Measurements from ENCODE around the gene NUP50. TPM values are rescaled to one million over a fixed set of nuclear protein-coding genes. Genes with fewer than 3 reads are reported as not detected.

The NUP50 gene
- total RNA-seq, 1 experiment from 2014 or later = 49.8 TPM

DNA sequence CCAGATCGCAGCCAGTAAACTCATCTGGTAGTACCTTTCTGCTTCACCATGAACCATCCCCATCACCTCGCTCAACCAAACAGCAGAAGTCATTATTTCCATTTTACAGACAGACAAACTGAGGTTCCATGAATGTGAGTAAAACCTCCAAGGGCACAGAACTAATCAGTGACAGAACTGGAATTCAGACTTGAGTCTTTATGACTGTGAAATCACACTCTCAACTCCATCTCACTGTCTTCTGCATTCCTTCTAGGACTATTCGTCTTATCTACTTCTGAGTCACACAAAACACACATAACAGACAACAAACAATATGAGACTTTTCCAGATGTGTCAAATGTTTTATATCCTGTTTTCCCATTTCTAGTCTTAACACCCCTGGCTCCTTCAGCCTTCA is 9.3 kb upstream of the NUP50 start:
- Histone ChIP-seq H2AFZ (ENCODE audit: low read length) (no peak overlapping the region), H3K36me3 (ENCODE audit: insufficient read depth, low read length) (peaks cover 16% of the 10 kb centered on the region; the same call in 1 of the 2 replicates), H3K4me1 (ENCODE audit: low read length) (peaks cover 9% of the 10 kb centered on the region; the same call in 1 of the 2 replicates), H3K9me3 (ENCODE audit: low read length) (no peaks in the 10 kb centered on the region), H3K9me2 (replicated peaks; ENCODE audit: insufficient read depth, low read length) (no peaks in the 10 kb centered on the region), H4K20me1 (ENCODE audit: insufficient read depth, low read depth, low read length) (no peaks in the 10 kb centered on the region), H3K79me2 (ENCODE audit: low read length) (peaks cover 35% of the 10 kb centered on the region), H3K27me3 (ENCODE audit: low read length) (no peaks in the 10 kb centered on the region), H3K4me3 (ENCODE audit: low read length) (no peak overlapping the region), H3K9ac (ENCODE audit: low read length) (no peak overlapping the region), H3K4me2 (ENCODE audit: low read depth, low read length, poor library complexity, severe bottlenecking) (no peak overlapping the region), H3K27ac (ENCODE audit: low read length) (no peak overlapping the region)
- DNase-seq = no peak

DNA sequence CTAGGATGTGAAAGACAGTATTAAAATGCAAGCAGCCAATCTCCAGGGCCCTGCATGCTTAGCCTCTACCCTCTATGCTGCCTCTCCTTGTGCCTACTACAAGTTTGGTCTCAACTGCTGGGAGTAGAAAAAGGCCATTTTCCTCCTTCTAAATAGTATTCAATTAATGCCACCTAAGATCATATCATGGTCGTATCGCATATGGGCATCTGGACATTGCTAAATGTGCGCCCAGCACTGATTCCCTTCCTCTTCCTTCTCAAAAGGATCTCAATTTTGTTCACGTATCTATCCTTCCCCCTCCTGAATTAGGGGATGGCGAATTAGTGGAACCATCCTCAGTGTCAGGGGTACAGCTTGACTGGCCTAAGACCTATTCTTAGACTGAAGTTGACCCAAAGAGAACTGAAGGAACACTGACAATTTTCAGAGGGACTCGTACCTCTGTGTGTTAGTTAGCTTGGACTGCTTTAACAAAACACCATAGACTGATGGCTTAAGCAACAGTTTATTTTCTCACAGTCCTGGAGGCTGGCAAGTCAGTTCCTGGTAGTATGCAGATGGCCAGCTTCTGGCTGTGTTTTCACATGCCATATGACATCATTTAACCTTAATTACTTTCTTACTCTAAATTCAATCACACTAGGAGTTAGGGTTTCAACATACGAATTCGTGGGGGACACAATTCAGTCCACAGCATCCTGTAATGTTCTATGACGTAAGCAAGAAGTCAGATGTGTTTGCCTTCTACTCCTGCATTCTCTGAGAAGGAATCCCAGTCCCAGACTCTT is 8.5 kb upstream of the NUP50 start:
- DNase-seq = no peak
- H3K27me3 ChIP-seq (ENCODE audit: low read length) = no peaks in the 10 kb centered on the region
- H3K36me3 ChIP-seq (ENCODE audit: insufficient read depth, low read length) = peaks cover 16% of the 10 kb centered on the region; the same call in 1 of the 2 replicates
- peaks cover 9% of the 10 kb centered on the region; the same call in 1 of the 2 replicates for H3K4me1 ChIP-seq (ENCODE audit: low read length)
- H3K4me2 ChIP-seq (ENCODE audit: low read depth, low read length, poor library complexity, severe bottlenecking) = no peak overlapping the region
- H2AFZ ChIP-seq (ENCODE audit: low read length) = no peak overlapping the region
- peaks cover 44% of the 10 kb centered on the region for H3K79me2 ChIP-seq (ENCODE audit: low read length)
- H3K4me3 ChIP-seq (ENCODE audit: low read length) = no peak overlapping the region
- no peaks in the 10 kb centered on the region for H3K9me3 ChIP-seq (ENCODE audit: low read length)
- no peak overlapping the region for H3K27ac ChIP-seq (ENCODE audit: low read length)
- no peaks in the 10 kb centered on the region for H3K9me2 ChIP-seq (replicated peaks; ENCODE audit: insufficient read depth, low read length)
- H3K9ac ChIP-seq (ENCODE audit: low read length) = no peak overlapping the region
- H4K20me1 ChIP-seq (ENCODE audit: insufficient read depth, low read depth, low read length) = no peaks in the 10 kb centered on the region

DNA sequence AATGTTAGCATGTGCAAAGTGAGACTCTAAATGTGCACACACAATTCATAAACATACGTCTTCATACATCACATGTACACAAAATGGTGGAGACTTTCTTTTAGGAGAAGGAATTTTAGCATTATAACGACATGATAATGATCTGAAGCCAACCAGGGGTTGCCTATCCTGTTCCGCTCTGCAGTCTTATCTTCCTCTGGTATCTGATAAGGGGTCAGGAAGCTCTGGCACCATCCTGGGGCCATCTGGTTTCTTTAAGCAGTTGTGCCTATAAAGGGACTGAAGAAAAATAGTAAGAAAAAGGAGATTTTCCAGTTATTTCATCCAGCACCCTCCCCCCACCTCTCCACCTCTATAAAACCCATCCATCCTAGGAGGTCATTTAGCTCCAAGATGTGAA is 5.8 kb upstream of the NUP50 start:
- no peaks in the 10 kb centered on the region for H4K20me1 ChIP-seq (ENCODE audit: insufficient read depth, low read depth, low read length)
- no peak overlapping the region for H3K9ac ChIP-seq (ENCODE audit: low read length)
- no peaks in the 10 kb centered on the region for H3K9me3 ChIP-seq (ENCODE audit: low read length)
- H3K27me3 ChIP-seq (ENCODE audit: low read length) = no peaks in the 10 kb centered on the region
- peaks cover 65% of the 10 kb centered on the region for H3K79me2 ChIP-seq (ENCODE audit: low read length)
- H3K4me1 ChIP-seq (ENCODE audit: low read length) = peaks cover 26% of the 10 kb centered on the region
- H3K9me2 ChIP-seq (replicated peaks; ENCODE audit: insufficient read depth, low read length) = no peaks in the 10 kb centered on the region
- no peak overlapping the region for H3K4me2 ChIP-seq (ENCODE audit: low read depth, low read length, poor library complexity, severe bottlenecking)
- H3K27ac ChIP-seq (ENCODE audit: low read length) = no peak overlapping the region
- H3K4me3 ChIP-seq (ENCODE audit: low read length) = no peak overlapping the region
- no peak overlapping the region for H2AFZ ChIP-seq (ENCODE audit: low read length)
- no peak for DNase-seq
- H3K36me3 ChIP-seq (ENCODE audit: insufficient read depth, low read length) = peaks cover 12% of the 10 kb centered on the region; the same call in 1 of the 2 replicates

DNA sequence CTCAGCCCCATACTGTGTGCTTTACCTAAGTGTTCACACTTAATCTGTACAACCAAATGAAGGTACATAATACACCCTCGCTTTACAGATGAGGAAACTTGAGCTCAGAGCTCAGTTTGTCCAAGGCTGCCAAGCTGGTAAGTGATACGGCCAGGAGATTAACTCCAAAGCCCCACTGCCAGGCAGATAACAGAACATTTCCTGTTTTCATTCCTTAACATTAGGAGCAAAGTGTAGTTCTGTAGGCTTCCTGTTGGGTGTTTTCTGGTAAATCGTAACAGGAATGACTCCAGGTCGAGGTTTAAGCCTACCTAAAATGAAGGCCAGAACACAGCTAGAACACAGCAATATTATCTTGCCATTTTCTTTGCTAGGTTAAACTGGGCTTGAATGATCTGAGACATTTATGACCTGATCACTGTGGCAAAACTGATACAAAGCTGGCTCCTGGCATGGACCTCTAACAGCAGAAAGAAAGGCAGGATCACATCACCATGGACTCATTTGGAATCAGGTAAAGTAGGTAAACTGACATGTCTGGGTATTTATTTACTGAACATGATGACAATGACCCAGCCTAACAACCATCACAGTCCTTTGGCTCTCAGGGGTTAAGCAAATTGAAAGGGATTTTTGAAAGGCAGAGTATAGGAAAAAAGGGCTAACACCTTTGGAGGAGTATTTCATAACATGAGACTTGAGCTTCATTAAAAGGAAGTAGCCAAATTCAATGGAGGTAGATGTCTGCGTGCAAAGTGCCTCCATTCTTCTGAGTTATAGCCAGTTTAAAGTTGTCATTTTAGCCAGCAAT is 3.9 kb upstream of the NUP50 start:
- Histone ChIP-seq H3K36me3 (ENCODE audit: insufficient read depth, low read length) (peaks cover 12% of the 10 kb centered on the region; the same call in 1 of the 2 replicates), H3K9me2 (replicated peaks; ENCODE audit: insufficient read depth, low read length) (no peaks in the 10 kb centered on the region), H3K4me2 (ENCODE audit: low read depth, low read length, poor library complexity, severe bottlenecking) (no peak overlapping the region), H3K9ac (ENCODE audit: low read length) (no peak overlapping the region), H3K27ac (ENCODE audit: low read length) (no peak overlapping the region), H3K79me2 (ENCODE audit: low read length) (peaks cover 74% of the 10 kb centered on the region), H3K9me3 (ENCODE audit: low read length) (no peaks in the 10 kb centered on the region), H4K20me1 (ENCODE audit: insufficient read depth, low read depth, low read length) (peaks cover 2% of the 10 kb centered on the region; the same call in 1 of the 2 replicates), H3K27me3 (ENCODE audit: low read length) (no peaks in the 10 kb centered on the region), H3K4me3 (ENCODE audit: low read length) (no peak overlapping the region), H3K4me1 (ENCODE audit: low read length) (peaks cover 17% of the 10 kb centered on the region), H2AFZ (ENCODE audit: low read length) (no peak overlapping the region)
- no peak for DNase-seq

DNA sequence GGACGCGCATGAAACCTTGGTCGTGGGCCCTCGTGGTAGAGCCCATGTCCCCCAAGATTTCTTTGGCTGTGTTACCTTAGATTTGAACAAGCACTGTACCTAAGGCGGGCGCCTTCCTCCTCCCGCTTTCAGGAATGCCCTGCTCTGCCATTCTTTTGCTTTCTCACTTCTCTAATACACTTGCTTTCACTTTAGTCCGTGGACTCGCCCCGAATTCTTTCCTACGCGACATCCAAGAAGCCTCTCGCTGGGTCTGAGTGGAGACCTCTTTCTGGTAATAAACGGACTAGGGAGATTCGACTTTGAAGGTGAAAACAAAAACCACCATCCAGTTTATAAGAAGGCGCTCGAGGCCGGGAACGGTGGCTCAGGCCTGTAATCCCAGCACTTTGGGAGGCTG is 1.2 kb upstream of the NUP50 start:
- Histone ChIP-seq H3K79me2 (ENCODE audit: low read length) (peaks cover 93% of the 10 kb centered on the region), H3K4me3 (ENCODE audit: low read length) (peak overlapping the region; percentile 91), H4K20me1 (ENCODE audit: insufficient read depth, low read depth, low read length) (peaks cover 15% of the 10 kb centered on the region), H3K36me3 (ENCODE audit: insufficient read depth, low read length) (peaks cover 27% of the 10 kb centered on the region), H3K4me1 (ENCODE audit: low read length) (peaks cover 27% of the 10 kb centered on the region), H3K27me3 (ENCODE audit: low read length) (no peaks in the 10 kb centered on the region), H3K9ac (ENCODE audit: low read length) (peak overlapping the region; percentile 98), H3K9me2 (replicated peaks; ENCODE audit: insufficient read depth, low read length) (no peaks in the 10 kb centered on the region), H3K27ac (ENCODE audit: low read length) (peak overlapping the region; percentile 73; the same call in 1 of the 2 replicates), H3K9me3 (ENCODE audit: low read length) (no peaks in the 10 kb centered on the region), H2AFZ (ENCODE audit: low read length) (no peak overlapping the region), H3K4me2 (ENCODE audit: low read depth, low read length, poor library complexity, severe bottlenecking) (peak overlapping the region; percentile 66)
- DNase-seq = no peak

DNA sequence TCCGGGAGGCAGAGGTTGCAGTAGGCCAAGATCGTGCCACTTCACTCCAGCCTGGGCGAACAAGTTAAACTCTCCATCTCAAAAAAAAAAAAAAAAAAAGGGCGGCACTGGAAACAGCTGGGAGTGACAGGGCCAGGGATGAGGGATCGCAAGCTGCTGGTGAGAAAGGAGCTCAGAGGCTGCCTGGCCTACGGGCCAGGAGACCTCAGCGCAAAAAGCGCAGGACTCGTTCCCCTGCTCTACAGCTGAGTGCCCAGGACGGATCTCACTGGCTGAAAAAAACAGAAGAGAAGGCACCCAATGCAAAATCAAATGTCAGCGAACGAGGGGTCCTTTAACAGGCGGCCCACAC is 650 bp upstream of the NUP50 start:
- Histone ChIP-seq H4K20me1 (ENCODE audit: insufficient read depth, low read depth, low read length) (peaks cover 15% of the 10 kb centered on the region), H3K9me2 (replicated peaks; ENCODE audit: insufficient read depth, low read length) (no peaks in the 10 kb centered on the region), H3K9me3 (ENCODE audit: low read length) (no peaks in the 10 kb centered on the region), H3K79me2 (ENCODE audit: low read length) (peaks cover 93% of the 10 kb centered on the region), H3K36me3 (ENCODE audit: insufficient read depth, low read length) (peaks cover 25% of the 10 kb centered on the region), H2AFZ (ENCODE audit: low read length) (peak overlapping the region; percentile 89; the same call in 1 of the 2 replicates), H3K27me3 (ENCODE audit: low read length) (no peaks in the 10 kb centered on the region), H3K4me1 (ENCODE audit: low read length) (peaks cover 27% of the 10 kb centered on the region), H3K4me2 (ENCODE audit: low read depth, low read length, poor library complexity, severe bottlenecking) (peak overlapping the region; percentile 66), H3K27ac (ENCODE audit: low read length) (peak overlapping the region; percentile 73), H3K9ac (ENCODE audit: low read length) (peak overlapping the region; percentile 98), H3K4me3 (ENCODE audit: low read length) (peak overlapping the region; percentile 91)
- peak; percentile 79 for DNase-seq

DNA sequence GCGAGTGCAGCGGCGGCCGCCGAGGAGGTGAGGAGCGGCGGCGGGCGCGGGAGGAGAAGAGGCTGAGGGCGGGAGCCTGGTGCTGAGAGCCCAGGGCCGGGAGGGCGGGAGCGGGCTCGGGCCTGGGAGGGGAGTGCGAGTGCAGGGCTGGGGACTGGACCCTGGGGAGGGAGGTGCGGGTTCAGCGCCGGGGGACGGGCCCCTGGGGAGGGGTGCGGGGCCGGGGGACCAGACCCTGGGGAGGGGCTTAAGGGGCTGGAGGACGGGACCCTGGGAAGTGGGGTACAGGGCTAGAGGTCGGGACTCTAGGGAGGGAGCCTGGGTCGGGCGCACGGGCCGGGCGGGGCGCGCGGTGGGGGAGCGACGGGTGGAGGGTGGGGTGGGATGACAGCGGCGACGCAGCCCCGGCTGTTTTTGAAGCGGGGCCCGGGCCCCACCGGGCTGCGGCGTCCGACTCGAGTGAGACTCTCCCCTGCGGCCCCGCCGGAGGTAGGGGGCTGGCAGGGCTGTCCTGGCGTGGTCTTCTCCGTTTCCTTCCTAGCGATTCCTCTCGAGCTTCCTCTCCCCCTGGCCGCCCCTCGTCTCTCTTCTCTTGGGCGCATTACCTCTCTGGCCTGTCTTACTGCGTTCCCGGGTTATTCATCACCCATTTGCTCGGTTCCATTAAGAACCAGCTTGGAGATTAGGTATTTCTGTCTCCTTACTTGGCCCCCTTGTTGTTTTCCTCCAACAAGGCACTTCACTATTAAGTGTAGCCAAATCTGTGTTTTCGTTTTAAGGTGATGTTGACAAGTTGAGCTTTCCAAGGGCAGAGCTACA is 754 bp downstream of the NUP50 start:
- Histone ChIP-seq H3K27me3 (ENCODE audit: low read length) (no peaks in the 10 kb centered on the region), H3K79me2 (ENCODE audit: low read length) (peaks cover 92% of the 10 kb centered on the region), H3K4me2 (ENCODE audit: low read depth, low read length, poor library complexity, severe bottlenecking) (peak overlapping the region; percentile 66), H3K9me3 (ENCODE audit: low read length) (no peaks in the 10 kb centered on the region), H3K9me2 (replicated peaks; ENCODE audit: insufficient read depth, low read length) (no peaks in the 10 kb centered on the region), H2AFZ (ENCODE audit: low read length) (peak overlapping the region; percentile 82; the same call in 1 of the 2 replicates), H3K4me3 (ENCODE audit: low read length) (peak overlapping the region; percentile 91), H3K36me3 (ENCODE audit: insufficient read depth, low read length) (peaks cover 26% of the 10 kb centered on the region), H4K20me1 (ENCODE audit: insufficient read depth, low read depth, low read length) (peaks cover 20% of the 10 kb centered on the region), H3K9ac (ENCODE audit: low read length) (peak overlapping the region; percentile 98), H3K4me1 (ENCODE audit: low read length) (peaks cover 27% of the 10 kb centered on the region), H3K27ac (ENCODE audit: low read length) (peak overlapping the region; percentile 64)
- DNase-seq = peak; percentile 65
